Measurements from ENCODE around the gene HLA-DQA1.
"Not testable (repeated sequence)": the region's sequence is repeated elsewhere in the genome, so short reads cannot be mapped to it uniquely, and the experiment has no call there.

Gene HLA-DQA1

GRCh38 chr6:32662099-32662498, 24.9 kb downstream of the HLA-DQA1 start:
- Mint-ChIP-seq H3K36me3 (peaks cover 85% of the 10 kb centered on the region), H3K27me3 (no peaks in the 10 kb centered on the region), H3K9me3 (no peaks in the 10 kb centered on the region), H3K4me3 (peak overlapping the region; percentile 62), H3K4me1 (peaks cover 69% of the 10 kb centered on the region), H3K27ac (peak overlapping the region; percentile 67)
- no peak for ATAC-seq

- H3K36me3 Mint-ChIP-seq = peaks cover 83% of the 10 kb centered on the region
- peak overlapping the region; percentile 98 for H3K4me3 Mint-ChIP-seq
- H3K9me3 Mint-ChIP-seq = no peaks in the 10 kb centered on the region
- ATAC-seq = no peak
- H3K4me1 Mint-ChIP-seq = peaks cover 72% of the 10 kb centered on the region
- H3K27ac Mint-ChIP-seq = peak overlapping the region; percentile 100
- H3K27me3 Mint-ChIP-seq = no peaks in the 10 kb centered on the region
These were observed 25.6 kb downstream of the HLA-DQA1 start for GRCh38 chr6:32662836-32663235.

GRCh38 chr6:32664354-32664753, 27.1 kb downstream of the HLA-DQA1 start:
- no peaks in the 10 kb centered on the region for H3K27me3 Mint-ChIP-seq
- H3K36me3 Mint-ChIP-seq = peaks cover 68% of the 10 kb centered on the region
- H3K4me3 Mint-ChIP-seq = peak overlapping the region; percentile 98
- H3K9me3 Mint-ChIP-seq = no peaks in the 10 kb centered on the region
- H3K27ac Mint-ChIP-seq = peak overlapping the region; percentile 100
- peaks cover 71% of the 10 kb centered on the region for H3K4me1 Mint-ChIP-seq
- ATAC-seq = no peak

- no peaks in the 10 kb centered on the region for H3K27me3 Mint-ChIP-seq
- H3K27ac Mint-ChIP-seq = peak overlapping the region; percentile 100
- peak; percentile 29 for ATAC-seq
- peaks cover 72% of the 10 kb centered on the region for H3K4me1 Mint-ChIP-seq
- peak overlapping the region; percentile 98 for H3K4me3 Mint-ChIP-seq
- peaks cover 62% of the 10 kb centered on the region for H3K36me3 Mint-ChIP-seq
- H3K9me3 Mint-ChIP-seq = no peaks in the 10 kb centered on the region
These were observed 27.7 kb downstream of the HLA-DQA1 start for GRCh38 chr6:32664827-32665362.

GRCh38 chr6:32665661-32666060, 28.5 kb downstream of the HLA-DQA1 start:
- H3K27me3 Mint-ChIP-seq = no peaks in the 10 kb centered on the region
- H3K36me3 Mint-ChIP-seq = peaks cover 55% of the 10 kb centered on the region
- H3K9me3 Mint-ChIP-seq = no peaks in the 10 kb centered on the region
- peak overlapping the region; percentile 98 for H3K4me3 Mint-ChIP-seq
- peak overlapping the region; percentile 100 for H3K27ac Mint-ChIP-seq
- H3K4me1 Mint-ChIP-seq = peaks cover 71% of the 10 kb centered on the region
- ATAC-seq = no peak

GRCh38 chr6:32666420-32667300, 29.5 kb downstream of the HLA-DQA1 start, which contains the start of gene HLA-DQB1:
HLA-DQB1 (minus strand) TSS chr6:32666657; CDS start chr6:32666607, 50 bp downstream.
- H3K4me1 Mint-ChIP-seq = peaks cover 62% of the 10 kb centered on the region
- ATAC-seq = peak; percentile 83
- no peaks in the 10 kb centered on the region for H3K27me3 Mint-ChIP-seq
- H3K27ac Mint-ChIP-seq = peak within 1 kb of the TSS; percentile 100
- peaks cover 45% of the 10 kb centered on the region for H3K36me3 Mint-ChIP-seq
- H3K4me3 Mint-ChIP-seq = peak within 1 kb of the TSS; percentile 98
- no peaks in the 10 kb centered on the region for H3K9me3 Mint-ChIP-seq

GRCh38 chr6:32668226-32668747, 31.1 kb downstream of the HLA-DQA1 start:
- Mint-ChIP-seq H3K4me3 (peak overlapping the region; percentile 98), H3K36me3 (peaks cover 31% of the 10 kb centered on the region), H3K27ac (peak overlapping the region; percentile 100), H3K4me1 (peaks cover 45% of the 10 kb centered on the region), H3K27me3 (no peaks in the 10 kb centered on the region), H3K9me3 (no peaks in the 10 kb centered on the region)
- peak; percentile 91 for ATAC-seq

- Mint-ChIP-seq H3K4me3 (no peak overlapping the region), H3K36me3 (peaks cover 22% of the 10 kb centered on the region), H3K9me3 (peaks cover 1% of the 10 kb centered on the region), H3K27me3 (no peaks in the 10 kb centered on the region), H3K4me1 (peaks cover 41% of the 10 kb centered on the region), H3K27ac (peak overlapping the region; percentile 100)
- ATAC-seq = no peak
These were observed 32.0 kb downstream of the HLA-DQA1 start for GRCh38 chr6:32669240-32669639.

GRCh38 chr6:32669893-32670292, 32.7 kb downstream of the HLA-DQA1 start:
- Mint-ChIP-seq H3K27ac (peak overlapping the region; percentile 100), H3K9me3 (peaks cover 3% of the 10 kb centered on the region), H3K27me3 (no peaks in the 10 kb centered on the region), H3K36me3 (peaks cover 15% of the 10 kb centered on the region), H3K4me3 (no peak overlapping the region), H3K4me1 (peaks cover 41% of the 10 kb centered on the region)
- no peak for ATAC-seq

GRCh38 chr6:32671908-32672307, 34.7 kb downstream of the HLA-DQA1 start:
- H3K9me3 Mint-ChIP-seq, H3K36me3 Mint-ChIP-seq, ATAC-seq, H3K4me3 Mint-ChIP-seq, H3K27me3 Mint-ChIP-seq: not testable (repeated sequence)
- peaks cover 36% of the 10 kb centered on the region for H3K4me1 Mint-ChIP-seq
- H3K27ac Mint-ChIP-seq = peak overlapping the region; percentile 80

- not testable (repeated sequence) for H3K4me3 Mint-ChIP-seq, ATAC-seq, H3K36me3 Mint-ChIP-seq, H3K27me3 Mint-ChIP-seq, H3K9me3 Mint-ChIP-seq
- H3K4me1 Mint-ChIP-seq = peaks cover 16% of the 10 kb centered on the region
- peak overlapping the region; percentile 65 for H3K27ac Mint-ChIP-seq
These were observed 36.9 kb downstream of the HLA-DQA1 start for GRCh38 chr6:32674123-32674522.

- Mint-ChIP-seq H3K27me3 (no peaks in the 10 kb centered on the region), H3K4me1 (peaks cover 43% of the 10 kb centered on the region), H3K9me3 (peaks cover 2% of the 10 kb centered on the region), H3K36me3 (no peaks in the 10 kb centered on the region), H3K4me3 (no peak overlapping the region), H3K27ac (peak overlapping the region; percentile 98)
- no peak for ATAC-seq
These were observed 42.3 kb downstream of the HLA-DQA1 start for GRCh38 chr6:32679492-32679891.

- H3K27ac Mint-ChIP-seq = peak overlapping the region; percentile 98
- peaks cover 49% of the 10 kb centered on the region for H3K4me1 Mint-ChIP-seq
- H3K9me3 Mint-ChIP-seq = peaks cover 2% of the 10 kb centered on the region
- H3K4me3 Mint-ChIP-seq = no peak overlapping the region
- H3K36me3 Mint-ChIP-seq = no peaks in the 10 kb centered on the region
- H3K27me3 Mint-ChIP-seq = no peaks in the 10 kb centered on the region
- ATAC-seq = no peak
These were observed 42.8 kb downstream of the HLA-DQA1 start for GRCh38 chr6:32680055-32680454.

- Mint-ChIP-seq H3K4me3 (peak overlapping the region; percentile 6), H3K36me3 (no peaks in the 10 kb centered on the region), H3K4me1 (peaks cover 74% of the 10 kb centered on the region), H3K27me3 (no peaks in the 10 kb centered on the region), H3K9me3 (peaks cover 2% of the 10 kb centered on the region), H3K27ac (peak overlapping the region; percentile 98)
- no peak for ATAC-seq
These were observed 47.0 kb downstream of the HLA-DQA1 start for GRCh38 chr6:32684246-32684645.

GRCh38 chr6:32685603-32686002, 48.4 kb downstream of the HLA-DQA1 start:
- no peaks in the 10 kb centered on the region for H3K36me3 Mint-ChIP-seq
- H3K27me3 Mint-ChIP-seq = no peaks in the 10 kb centered on the region
- H3K9me3 Mint-ChIP-seq = no peaks in the 10 kb centered on the region
- peaks cover 79% of the 10 kb centered on the region for H3K4me1 Mint-ChIP-seq
- peak; percentile 91 for ATAC-seq
- H3K4me3 Mint-ChIP-seq = peak overlapping the region; percentile 65
- peak overlapping the region; percentile 98 for H3K27ac Mint-ChIP-seq

Measured in stimulated activated memory B cell treated with anti-CD40 and anti-IgM and Interleukin-4, amounts not matched to agents 10 μg/mL and 1 μg/mL and 100 μg/mL, for 72 hours (primary cell).